ENCODE data around the gene ABCB8.
"Not testable (repeated sequence)": the region's sequence is repeated elsewhere in the genome, so short reads cannot be mapped to it uniquely, and the experiment has no call there.

The ABCB8 gene

GRCh38 chr7:150999001-150999400, 29.2 kb upstream of the ABCB8 start:
- no peak for DNase-seq

GRCh38 chr7:150999497-151000230, 28.6 kb upstream of the ABCB8 start:
- no peak for DNase-seq

- DNase-seq = no peak
Observed at GRCh38 chr7:151000897-151001495, 27.3 kb upstream of the ABCB8 start.

GRCh38 chr7:151001546-151001945, 26.7 kb upstream of the ABCB8 start:
- DNase-seq = no peak

GRCh38 chr7:151003572-151003971, 24.7 kb upstream of the ABCB8 start:
- no peak for DNase-seq

- no peak for DNase-seq
Observed at GRCh38 chr7:151005566-151005965, 22.7 kb upstream of the ABCB8 start.

- DNase-seq = no peak
Observed at GRCh38 chr7:151006590-151007300, 21.5 kb upstream of the ABCB8 start.

GRCh38 chr7:151007469-151007898, 20.8 kb upstream of the ABCB8 start:
- peak; percentile 56 for DNase-seq

GRCh38 chr7:151008143-151008510, 20.1 kb upstream of the ABCB8 start:
- DNase-seq = peak; percentile 76

GRCh38 chr7:151008511-151009323, 19.5 kb upstream of the ABCB8 start:
- no peak for DNase-seq

GRCh38 chr7:151009327-151010036, 18.8 kb upstream of the ABCB8 start:
- DNase-seq = no peak

GRCh38 chr7:151010037-151010306, 18.3 kb upstream of the ABCB8 start:
- DNase-seq = no peak

- peak; percentile 10 for DNase-seq
Observed at GRCh38 chr7:151010307-151011096, 17.7 kb upstream of the ABCB8 start.

- DNase-seq = no peak
Observed at GRCh38 chr7:151011097-151011409, 17.2 kb upstream of the ABCB8 start.

GRCh38 chr7:151011616-151012015, 16.6 kb upstream of the ABCB8 start:
- DNase-seq = not testable (repeated sequence)

GRCh38 chr7:151012031-151012692, 16.1 kb upstream of the ABCB8 start:
- no peak for DNase-seq

GRCh38 chr7:151012911-151013347, 15.3 kb upstream of the ABCB8 start:
- no peak for DNase-seq

GRCh38 chr7:151013356-151013732, 14.9 kb upstream of the ABCB8 start:
- no peak for DNase-seq

- no peak for DNase-seq
Observed at GRCh38 chr7:151013733-151014497, 14.3 kb upstream of the ABCB8 start.

- DNase-seq = no peak
Observed at GRCh38 chr7:151014950-151015349, 13.3 kb upstream of the ABCB8 start.

- DNase-seq = no peak
Observed at GRCh38 chr7:151015967-151016366, 12.3 kb upstream of the ABCB8 start.

Data from NCI-H226 (cell line).